ENCODE data around the gene PSPH. TPM values are rescaled to one million over a fixed set of nuclear protein-coding genes. Genes with fewer than 3 reads are reported as not detected.

Gene PSPH
- polyA plus RNA-seq, 10 donors = 13.3 to 25.5 (median 16.5) TPM

Other genes starting within 250 kb of the PSPH start
- gene SEPTIN14, start 188.7 kb downstream of the PSPH start, polyA plus RNA-seq (ENCODE audit: insufficient read length in 10 of 10) = under 1 TPM; 0.05 to 0.39 (median 0.14) TPM
- gene ZNF713, start 164.0 kb downstream of the PSPH start, polyA plus RNA-seq (ENCODE audit: insufficient read length in 10 of 10) = 1 to 10 TPM; 4.4 to 9.2 (median 7.3) TPM
- gene MRPS17, start 99.6 kb downstream of the PSPH start, polyA plus RNA-seq (ENCODE audit: insufficient read length in 10 of 10) = 10 to 100 TPM; 12.7 to 16.2 (median 14.7) TPM
- 100 to 1,000 TPM in 5 of 10 donors, 10 to 100 TPM in 5; 76.0 to 126 (median 101) TPM for gene NIPSNAP2, start 86.9 kb downstream of the PSPH start, polyA plus RNA-seq (ENCODE audit: insufficient read length in 10 of 10)
- gene CCT6A, start 321 bp upstream of the PSPH start, polyA plus RNA-seq (ENCODE audit: insufficient read length in 10 of 10) = 100 to 1,000 TPM; 122 to 172 (median 154) TPM
- 10 to 100 TPM; 34.5 to 65.8 (median 51.8) TPM for gene SUMF2, start 12.8 kb upstream of the PSPH start, polyA plus RNA-seq (ENCODE audit: insufficient read length in 10 of 10)
- gene PHKG1, start 41.5 kb upstream of the PSPH start, polyA plus RNA-seq (ENCODE audit: insufficient read length in 10 of 10) = 10 to 100 TPM; 14.7 to 60.1 (median 27.1) TPM
- 100 to 1,000 TPM; 203 to 292 (median 226) TPM for gene CHCHD2, start 55.0 kb upstream of the PSPH start, polyA plus RNA-seq (ENCODE audit: insufficient read length in 10 of 10)
- gene NUPR2, start 65.0 kb upstream of the PSPH start, polyA plus RNA-seq (ENCODE audit: insufficient read length in 10 of 10) = not detected